HL-60 (cell line): ENCODE results near the gene OR6P1.

ENCODE experiments used
- CTCF ChIP-seq: IDR thresholded peaks from one replicate; pipeline ENCODE4 v1.5.1; 2011; ENCODE audit warnings: low read length, control low read depth, inconsistent platforms; ENCODE audit not compliant: insufficient read depth
- GABPA ChIP-seq: IDR thresholded peaks from 2 replicates; pipeline ENCODE4 v1.6.1; 2012; ENCODE audit warnings: low read depth
- POLR2AphosphoS5 ChIP-seq: IDR thresholded peaks from 2 replicates; pipeline ENCODE4 v1.6.1; 2012; ENCODE audit warnings: low read depth
- REST ChIP-seq: IDR thresholded peaks from 2 replicates; pipeline ENCODE4 v1.6.1; 2012; ENCODE audit warnings: low read depth; ENCODE audit not compliant: insufficient replicate concordance
- SPI1 ChIP-seq: IDR thresholded peaks from 2 replicates; pipeline ENCODE4 v1.6.1; 2012; ENCODE audit warnings: low read depth, mild to moderate bottlenecking, borderline replicate concordance

GRCh38 chr1:158537609-158538008 is 32.8 kb downstream of the OR6P1 start:
- TF ChIP-seq CTCF, result no peak
- TF ChIP-seq REST, result no peak
- no peak for TF ChIP-seq GABPA
- no peak for TF ChIP-seq POLR2AphosphoS5
- no peak for TF ChIP-seq SPI1
